ENCODE data around the gene SESTD1. TPM values are rescaled to one million over a fixed set of nuclear protein-coding genes. Genes with fewer than 3 reads are reported as not detected.

Gene SESTD1
- total and polyA plus RNA-seq, 2 of the 13 experiments (the other 11 are each of a cell fraction or from before 2014, with no cell fraction given) = 74.4 to 101 TPM

GRCh38 chr2:179239195-179239594, 25.4 kb downstream of the SESTD1 start (continued):
- TF ChIP-seq HOMEZ (CRISPR knock-in tag; IDR thresholded peaks at IDR 0.05; ENCODE audit: low read depth) (peak; percentile 92; the same call in 1 of the 2 replicates), RERE (CRISPR knock-in tag; IDR thresholded peaks at IDR 0.05; ENCODE audit: low read depth) (0 out of 2 replicates have a peak, but pooled peaks have one; percentile 26), ARID5B (CRISPR knock-in tag; IDR thresholded peaks at IDR 0.05) (peak; percentile 95), PAXIP1 (CRISPR knock-in tag; conservative IDR thresholded peaks at IDR 0.05) (peak; percentile 89), THAP11 (CRISPR knock-in tag; IDR thresholded peaks at IDR 0.05) (peak; percentile 23; the same call in 1 of the 2 replicates)

Data from HepG2 (cell line).